Measurements from ENCODE around the gene DCTN1. TPM values are rescaled to one million over a fixed set of nuclear protein-coding genes. Genes with fewer than 3 reads are reported as not detected.

The DCTN1 gene
- total and polyA plus RNA-seq, 2 donors (not counting 3 experiments of a cell fraction or from before 2014, with no cell fraction given): 130 to 170 TPM

DNA sequence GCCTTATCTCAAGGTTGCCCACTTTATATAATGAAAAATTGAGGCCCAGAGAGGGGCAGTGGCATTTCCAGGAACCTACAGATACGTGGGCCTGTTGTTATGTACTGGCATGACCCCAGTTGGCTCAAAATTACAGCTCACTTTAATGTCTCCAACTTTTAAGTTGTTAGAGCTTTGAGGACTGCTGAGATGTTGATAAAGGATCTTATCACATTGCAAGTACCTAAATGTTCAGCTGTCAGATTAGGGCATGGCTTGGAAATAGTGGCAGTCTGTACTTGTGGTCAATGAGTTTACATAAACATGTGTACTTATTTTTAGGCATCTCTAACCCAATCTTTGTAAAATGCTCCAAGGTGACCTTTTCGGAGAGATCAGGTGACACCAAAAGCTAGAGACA is 51.5 kb downstream of the DCTN1 start:
- intact Hi-C loops (cut with micrococcal nuclease): no loop called here

More for the DNA sequence above, 51.5 kb downstream of the DCTN1 start:
- no peak overlapping the region for H3K4me3 ChIP-seq (replicated peaks in 1 of 3; ENCODE audit: insufficient read depth in 1 of 3, low read depth in 1 of 3, low read length in 3 of 3)
- FAIRE-seq (no peak), DNase-seq (ENCODE audit: low read depth, low spot score) (no peak)
- no peaks in the 10 kb centered on the region for H3K9me3 ChIP-seq (replicated peaks; ENCODE audit: control insufficient read depth, insufficient read depth, low read length)
- no peaks in the 10 kb centered on the region for H3K36me3 ChIP-seq (ENCODE audit: control insufficient read depth in 2 of 2, extremely low read depth in 1 of 2, insufficient read depth in 2 of 2, low read length in 2 of 2)
- H2AFZ ChIP-seq (ENCODE audit: low read depth, low read length): no peak overlapping the region
- dilution Hi-C loops (cut with MboI; ENCODE audit: extremely low pct_ligation_motif_present, low sequenced_read_pairs): no loop called here
- no peak overlapping the region for H3K27ac ChIP-seq (ENCODE audit: insufficient read depth, low read depth, low read length)
- H3K79me2 ChIP-seq (ENCODE audit: control insufficient read depth, insufficient read depth, low read length): no peaks in the 10 kb centered on the region
- ChIA-PET CTCF (no interaction called here), POLR2A (no interaction called here)
- no peak for TF ChIP-seq POLR2A (IDR thresholded peaks at IDR 0.05; ENCODE audit: low read depth, low read length)
- TF ChIP-seq FOS (IDR thresholded peaks at IDR 0.05; ENCODE audit: borderline replicate concordance, insufficient read depth, low read length): no peak
- TF ChIP-seq POLR2AphosphoS5 (IDR thresholded peaks at IDR 0.05; ENCODE audit: insufficient read depth, low read depth, low read length): no peak
- no peak for TF ChIP-seq EZH2 (IDR thresholded peaks at IDR 0.05; ENCODE audit: borderline replicate concordance, low read depth, low read length, severe bottlenecking)
- TF ChIP-seq JUN (IDR thresholded peaks at IDR 0.05; ENCODE audit: borderline replicate concordance, insufficient read depth, insufficient read length, low read depth): no peak
- no peak for TF ChIP-seq GATA2 (IDR thresholded peaks at IDR 0.05; ENCODE audit: insufficient read depth, insufficient read length, low read depth, low read length)
- TF ChIP-seq CTCF (IDR thresholded peaks at IDR 0.05; ENCODE audit: extremely low read depth in 1 of 2, insufficient read depth in 1 of 2, low read depth in 1 of 2, low read length in 2 of 2): no peak
- TF ChIP-seq MAX (IDR thresholded peaks at IDR 0.05; ENCODE audit: insufficient read depth, insufficient read length): no peak
- H3K9me1 ChIP-seq (replicated peaks; ENCODE audit: control insufficient read depth, extremely low read depth, insufficient read depth, low read length): no peaks in the 10 kb centered on the region
- no peaks in the 10 kb centered on the region for H4K20me1 ChIP-seq (replicated peaks; ENCODE audit: control insufficient read depth, extremely low read depth, insufficient read depth, low read length)
- H3K4me2 ChIP-seq (ENCODE audit: insufficient read depth, low read length): no peak overlapping the region
- no TSS peak for BruUV-seq (replicated peaks)
- no peak overlapping the region for H3K9ac ChIP-seq (replicated peaks; ENCODE audit: extremely low read depth, insufficient read depth, low read length)
- peaks cover 9 to 10% of the 10 kb centered on the region in 2 experiments for H3K27me3 ChIP-seq (ENCODE audit: control insufficient read depth in 2 of 2, insufficient read depth in 2 of 2, low read length in 2 of 2)
- H3K4me1 ChIP-seq (ENCODE audit: control insufficient read depth, extremely low read depth, insufficient read depth, low read length): no peaks in the 10 kb centered on the region
